ENCODE measurements around the gene SMIM29.

SMIM29 gene

DNA sequence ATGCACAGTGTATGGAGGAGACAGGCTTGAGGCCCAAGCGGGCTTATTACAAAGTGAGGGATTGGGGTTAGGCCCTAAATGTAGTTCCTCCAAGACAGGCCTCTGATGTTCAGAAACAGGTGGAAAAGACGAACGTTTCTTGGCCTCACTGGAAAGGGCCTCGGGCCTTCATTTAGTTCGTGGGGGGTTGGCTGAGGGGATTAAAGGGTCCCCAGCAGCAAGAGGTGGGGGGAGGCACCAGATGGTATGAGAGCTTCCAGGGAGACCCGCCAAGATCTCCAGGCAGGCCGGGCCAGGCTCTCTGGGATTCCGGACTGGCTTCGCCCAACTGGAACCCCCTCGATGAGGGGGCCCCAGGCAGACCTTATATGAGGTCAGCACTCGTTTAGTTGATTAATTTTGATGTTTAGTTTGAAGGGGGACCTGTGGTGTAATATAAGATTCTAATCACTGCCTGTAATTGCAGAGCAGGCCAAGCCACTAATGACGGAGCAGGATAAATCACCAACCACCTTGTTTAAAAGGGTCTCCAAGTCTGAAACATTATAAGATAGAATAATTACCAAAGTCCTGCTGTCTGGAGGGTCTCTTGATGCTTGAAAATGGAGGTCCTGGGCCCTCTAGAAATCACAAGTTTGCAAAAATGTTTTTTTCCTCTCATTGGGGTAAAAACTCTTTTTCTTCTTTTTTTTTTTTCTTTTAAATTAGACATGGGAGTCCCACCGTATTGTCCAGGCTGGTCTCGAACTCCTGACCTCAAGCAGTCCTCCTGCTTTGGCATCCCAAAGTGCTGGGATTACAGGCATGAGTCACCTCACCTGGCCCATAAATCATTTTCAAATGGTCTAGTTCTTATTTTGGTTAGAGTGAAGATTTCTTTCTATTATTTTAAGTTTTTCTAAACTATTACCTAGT lies 10.0 kb downstream of the SMIM29 start:
- no peak for DNase-seq (ENCODE audit: low spot score in 2 of 2)
- Mint-ChIP-seq H3K27ac (peak overlapping the region; percentile 89), H3K36me3 (peaks cover 73% of the 10 kb centered on the region), H3K4me3 (peak overlapping the region; percentile 75), H3K9me3 (no peaks in the 10 kb centered on the region), H3K4me1 (peaks cover 68% of the 10 kb centered on the region)
- ATAC-seq = no peak

GRCh38 chr6:34237722-34238584 lies 10.9 kb downstream of the SMIM29 start:
- peak overlapping the region; percentile 75 for H3K4me3 Mint-ChIP-seq
- peak; percentile 33 for ATAC-seq
- H3K36me3 Mint-ChIP-seq = peaks cover 64% of the 10 kb centered on the region
- peaks cover 60% of the 10 kb centered on the region for H3K4me1 Mint-ChIP-seq
- peak overlapping the region; percentile 89 for H3K27ac Mint-ChIP-seq
- H3K9me3 Mint-ChIP-seq = no peaks in the 10 kb centered on the region
- DNase-seq (ENCODE audit: low spot score in 2 of 2) = peak; percentile 56 to 85

DNA sequence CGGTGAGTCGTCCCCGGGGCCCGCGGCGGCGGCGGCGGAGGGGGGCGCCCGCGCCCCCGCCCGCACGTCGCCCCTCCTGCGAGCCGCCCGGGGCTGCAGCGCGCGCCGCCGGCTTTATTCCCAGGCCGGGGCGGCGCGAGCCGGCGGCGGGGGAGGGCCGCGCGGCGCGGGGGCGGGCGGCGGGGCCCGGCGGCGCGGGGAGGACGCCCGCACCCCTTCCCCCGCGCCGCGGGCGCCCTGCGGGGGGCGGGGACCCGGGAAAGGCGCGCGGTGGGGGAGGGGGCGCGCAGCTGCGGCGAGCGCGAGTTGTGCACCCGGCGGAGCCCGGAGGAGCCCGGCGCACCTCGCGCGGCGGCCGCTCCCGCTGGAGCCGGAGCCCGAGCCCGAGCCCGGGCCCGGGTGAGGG lies 11.5 kb downstream of the SMIM29 start:
- no peak for ATAC-seq

DNA sequence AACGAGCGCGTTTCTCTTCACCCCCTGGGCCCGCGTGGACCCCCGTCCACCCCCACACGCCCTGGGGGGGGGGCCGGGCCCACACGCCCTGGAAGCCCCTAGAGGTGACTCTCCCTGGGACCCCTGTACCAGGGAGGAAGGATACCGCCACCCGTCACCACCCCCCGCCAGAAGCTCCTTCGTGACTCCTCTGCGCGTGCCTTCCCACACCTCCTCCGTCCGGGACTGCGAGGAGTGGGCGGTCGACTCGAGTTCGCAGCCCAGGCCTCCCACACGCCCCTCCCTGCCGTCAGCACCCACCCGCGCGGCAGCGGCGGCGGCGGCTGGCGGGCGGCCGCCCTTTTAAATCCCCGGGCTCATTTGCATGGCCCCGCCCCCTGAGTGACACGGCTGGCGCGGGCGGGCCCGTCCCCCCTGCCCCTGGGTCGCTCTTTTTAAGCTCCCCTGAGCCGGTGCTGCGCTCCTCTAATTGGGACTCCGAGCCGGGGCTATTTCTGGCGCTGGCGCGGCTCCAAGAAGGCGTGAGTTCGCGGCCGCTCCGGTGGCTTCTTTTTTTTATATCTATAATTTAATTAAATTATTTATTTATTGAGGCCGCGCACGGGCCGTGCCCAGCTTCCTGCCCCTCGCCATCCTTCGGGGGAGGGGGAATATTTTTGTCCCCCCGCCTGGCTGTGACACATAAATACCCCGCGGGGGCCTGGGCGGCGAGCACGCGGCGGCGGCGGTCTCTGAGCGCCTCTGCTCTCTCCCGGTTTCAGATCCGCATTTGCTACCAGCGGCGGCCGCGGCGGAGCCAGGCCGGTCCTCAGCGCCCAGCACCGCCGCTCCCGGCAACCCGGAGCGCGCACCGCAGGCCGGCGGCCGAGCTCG lies 12.1 kb downstream of the SMIM29 start, which contains the start of gene HMGA1:
TSS of gene HMGA1 (plus strand) at position 431 of the 873 bp plus-strand sequence. CDS start 3,908 bp downstream, outside the sequence.
- Mint-ChIP-seq H3K36me3 (peaks cover 52% of the 10 kb centered on the region), H3K4me3 (peak within 1 kb of the TSS; percentile 81), H3K4me1 (peaks cover 48% of the 10 kb centered on the region), H3K9me3 (no peaks in the 10 kb centered on the region), H3K27ac (peak within 1 kb of the TSS; percentile 91)
- ATAC-seq (peak; percentile 80), DNase-seq (ENCODE audit: low spot score in 2 of 2) (peak; percentile 72 to 88)

More for the DNA sequence above, 11.5 kb downstream of the SMIM29 start:
- H3K4me3 Mint-ChIP-seq = peak overlapping the region; percentile 81
- H3K27ac Mint-ChIP-seq = no peak overlapping the region
- H3K36me3 Mint-ChIP-seq = peaks cover 58% of the 10 kb centered on the region
- no peak for DNase-seq (ENCODE audit: low spot score in 2 of 2)
- peaks cover 54% of the 10 kb centered on the region for H3K4me1 Mint-ChIP-seq
- H3K9me3 Mint-ChIP-seq = no peaks in the 10 kb centered on the region

DNA sequence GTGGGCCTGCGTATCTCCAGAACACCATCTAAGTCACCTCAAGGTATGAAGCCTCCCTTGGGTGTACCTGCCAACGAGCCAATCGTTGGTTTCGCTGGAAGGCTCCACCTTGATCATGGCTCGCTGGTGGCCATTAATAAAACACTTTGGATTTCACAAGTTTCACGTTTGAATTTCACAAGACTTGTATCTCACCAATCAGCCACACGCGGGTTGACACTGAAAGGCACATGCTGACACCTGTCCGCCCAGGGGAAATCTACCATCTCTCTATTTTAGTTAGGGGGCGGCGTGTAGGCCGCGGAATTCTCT lies 12.7 kb downstream of the SMIM29 start:
- no peak for DNase-seq (ENCODE audit: low spot score in 2 of 2)
- ATAC-seq = peak; percentile 31
- Mint-ChIP-seq H3K36me3 (peaks cover 46% of the 10 kb centered on the region), H3K27ac (peak overlapping the region; percentile 91), H3K9me3 (no peaks in the 10 kb centered on the region), H3K4me1 (peaks cover 42% of the 10 kb centered on the region), H3K4me3 (peak overlapping the region; percentile 81)

DNA sequence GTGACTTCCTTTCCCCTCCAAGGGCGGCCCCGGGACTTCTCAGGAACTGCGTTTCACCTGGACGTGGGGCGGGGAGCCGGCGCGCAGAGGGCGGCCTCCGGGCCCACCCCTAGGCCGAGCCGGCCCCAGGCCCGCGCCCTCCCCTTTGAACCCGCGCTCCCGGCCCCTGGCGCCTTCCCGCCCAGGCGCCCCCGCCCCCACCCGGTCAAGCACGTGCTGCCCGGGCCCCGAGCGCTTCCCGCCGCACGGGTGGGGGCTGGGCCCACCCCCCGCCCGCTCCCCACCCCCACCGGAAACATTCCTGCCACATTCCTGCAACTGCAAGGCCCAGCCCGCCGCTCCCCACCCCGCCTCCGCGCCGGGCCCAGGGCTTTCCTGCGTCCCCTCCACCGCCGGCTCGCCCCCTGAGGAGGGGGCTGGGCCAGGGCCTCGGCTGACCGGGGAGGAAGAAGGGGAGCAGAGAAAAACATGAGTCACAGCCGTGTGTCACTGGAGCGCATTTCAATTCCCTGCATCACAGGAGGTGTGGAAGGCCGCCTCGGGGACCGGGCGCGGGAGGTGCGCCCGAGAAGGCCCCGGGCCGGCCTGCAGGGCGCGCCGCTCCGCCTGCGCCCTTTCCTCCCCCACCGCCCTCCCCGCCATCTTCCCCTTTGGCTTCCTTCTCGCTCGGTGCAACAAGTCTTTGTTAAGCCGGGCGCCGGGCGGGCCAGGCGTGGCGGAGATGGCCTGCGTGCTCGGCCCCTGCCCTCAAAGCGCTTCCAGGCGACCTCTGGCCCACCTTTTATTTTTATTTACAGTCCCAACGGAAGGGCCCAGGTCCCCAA lies 13.3 kb downstream of the SMIM29 start:
- no peaks in the 10 kb centered on the region for H3K9me3 Mint-ChIP-seq
- peak overlapping the region; percentile 91 for H3K27ac Mint-ChIP-seq
- H3K4me1 Mint-ChIP-seq = peaks cover 40% of the 10 kb centered on the region
- ATAC-seq (peak; percentile 69), DNase-seq (ENCODE audit: low spot score in 2 of 2) (peak; percentile 50 to 75)
- peak overlapping the region; percentile 81 for H3K4me3 Mint-ChIP-seq
- H3K36me3 Mint-ChIP-seq = peaks cover 40% of the 10 kb centered on the region

- peaks cover 33% of the 10 kb centered on the region for H3K36me3 Mint-ChIP-seq
- no peak for ATAC-seq
Measured at GRCh38 chr6:34234667-34235306, 14.0 kb downstream of the SMIM29 start.

GRCh38 chr6:34233867-34234266 lies 14.9 kb downstream of the SMIM29 start:
- DNase-seq (ENCODE audit: low spot score in 2 of 2) (no peak), ATAC-seq (no peak)
- peak overlapping the region; percentile 20 for H3K4me3 Mint-ChIP-seq
- H3K27ac Mint-ChIP-seq = no peak overlapping the region
- H3K4me1 Mint-ChIP-seq = peaks cover 25% of the 10 kb centered on the region
- no peaks in the 10 kb centered on the region for H3K9me3 Mint-ChIP-seq
- H3K36me3 Mint-ChIP-seq = peaks cover 24% of the 10 kb centered on the region

More at GRCh38 chr6:34234667-34235306, 14.0 kb downstream of the SMIM29 start:
- no peak for DNase-seq (ENCODE audit: low spot score in 2 of 2)
- H3K4me1 Mint-ChIP-seq = peaks cover 33% of the 10 kb centered on the region
- peak overlapping the region; percentile 20 for H3K4me3 Mint-ChIP-seq
- no peaks in the 10 kb centered on the region for H3K9me3 Mint-ChIP-seq
- no peak overlapping the region for H3K27ac Mint-ChIP-seq

DNA sequence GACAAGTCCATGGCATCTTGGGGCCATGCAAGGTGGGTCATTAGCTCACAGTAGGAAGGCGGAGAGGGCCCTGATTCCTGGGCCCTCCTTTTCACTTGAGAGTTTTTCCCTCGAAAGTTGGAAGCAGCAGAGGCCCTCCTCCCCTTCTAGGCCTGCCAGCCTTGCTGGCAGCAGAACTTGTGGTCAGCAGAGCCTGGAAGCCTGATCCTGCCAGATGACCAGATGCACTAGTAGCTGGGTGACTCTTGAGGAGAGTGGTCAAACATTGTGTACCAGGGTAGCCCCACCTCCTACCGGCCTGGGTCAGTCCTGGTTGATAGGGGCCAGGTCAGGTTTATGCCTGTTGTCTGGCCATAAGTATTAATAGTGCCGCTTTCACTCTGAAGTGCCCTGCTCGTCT lies 15.9 kb downstream of the SMIM29 start:
- H3K4me1 Mint-ChIP-seq = peaks cover 16% of the 10 kb centered on the region
- DNase-seq (ENCODE audit: low spot score in 2 of 2) (no peak), ATAC-seq (no peak)
- no peaks in the 10 kb centered on the region for H3K9me3 Mint-ChIP-seq
- H3K4me3 Mint-ChIP-seq = no peak overlapping the region
- no peak overlapping the region for H3K27ac Mint-ChIP-seq
- peaks cover 15% of the 10 kb centered on the region for H3K36me3 Mint-ChIP-seq

DNA sequence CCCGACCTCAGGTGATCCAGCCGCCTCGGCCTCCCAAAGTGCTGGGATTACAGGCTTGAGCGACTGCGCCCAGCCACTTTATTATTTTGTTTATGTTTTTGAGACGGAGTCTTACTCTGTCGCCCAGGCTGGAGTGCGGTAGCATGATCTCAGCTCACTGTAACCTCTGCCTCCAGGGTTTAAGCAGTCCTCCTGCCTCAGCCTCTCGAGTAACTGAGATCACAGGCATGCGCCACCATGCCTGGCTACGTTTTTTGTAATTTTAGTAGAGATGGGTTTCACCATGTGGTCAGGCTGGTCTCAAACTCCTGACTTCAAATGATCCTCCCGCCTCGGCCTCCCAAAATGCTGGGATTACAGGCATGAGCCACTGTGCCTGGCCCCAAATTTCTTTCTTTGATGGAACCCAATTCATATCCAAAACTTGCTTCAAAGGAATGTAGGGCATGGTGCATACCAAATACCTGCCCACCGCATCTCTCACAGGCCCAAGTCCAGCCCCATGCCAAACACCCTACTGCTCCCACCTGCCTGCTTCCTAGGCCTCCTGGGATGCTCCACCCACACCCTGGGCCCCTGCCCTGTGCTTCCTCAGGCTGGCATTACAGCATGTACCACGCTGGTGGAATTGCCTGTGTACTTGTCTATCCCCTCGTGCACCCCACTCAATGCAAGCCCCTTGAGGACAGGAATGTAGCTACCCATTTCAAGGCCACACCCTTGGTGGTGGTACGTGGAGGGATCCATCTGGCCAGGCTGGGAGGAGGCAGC lies 17.1 kb downstream of the SMIM29 start:
- no peak overlapping the region for H3K4me3 Mint-ChIP-seq
- no peak for ATAC-seq
- peaks cover 16% of the 10 kb centered on the region for H3K4me1 Mint-ChIP-seq
- H3K36me3 Mint-ChIP-seq = peaks cover 10% of the 10 kb centered on the region
- H3K27ac Mint-ChIP-seq = no peak overlapping the region
- DNase-seq (ENCODE audit: low spot score in 2 of 2) = no peak
- H3K9me3 Mint-ChIP-seq = no peaks in the 10 kb centered on the region

DNA sequence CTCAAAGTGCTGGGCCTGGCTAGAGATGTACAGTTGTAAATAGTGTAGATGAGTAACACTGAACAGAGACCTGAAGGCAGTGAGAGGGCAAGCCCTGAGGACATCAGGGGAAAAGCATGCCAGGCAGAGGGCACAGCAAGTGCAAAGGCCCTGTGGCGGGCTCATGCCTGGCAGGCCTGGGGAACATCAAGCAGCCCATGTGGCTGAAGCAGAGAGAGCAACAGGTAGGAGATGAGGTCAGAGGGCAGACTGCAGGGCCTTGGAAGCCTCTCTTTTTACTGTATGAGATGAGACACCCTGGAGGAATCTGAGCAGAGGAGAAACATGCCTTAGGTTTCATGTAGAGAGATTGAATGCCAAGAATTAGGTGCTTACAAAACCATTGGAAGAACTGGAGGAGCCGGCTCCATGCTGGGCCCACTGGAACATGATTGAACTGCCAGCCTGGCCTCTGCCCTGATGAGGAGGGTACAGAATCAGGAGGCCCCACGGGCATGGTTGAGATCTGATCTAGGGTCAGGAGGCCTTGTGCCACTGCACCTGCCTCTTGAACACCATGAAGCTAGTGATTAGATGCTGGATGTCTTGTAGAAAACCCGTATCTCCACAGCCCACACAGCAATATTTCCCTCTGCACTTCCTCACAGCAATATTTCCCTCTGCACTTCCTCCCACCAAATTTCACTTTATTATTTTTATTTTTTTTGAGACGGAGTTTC lies 18.0 kb downstream of the SMIM29 start:
- Mint-ChIP-seq H3K4me1 (peaks cover 11% of the 10 kb centered on the region), H3K4me3 (no peak overlapping the region), H3K27ac (peak overlapping the region; percentile 63), H3K36me3 (peaks cover under 1% of the 10 kb centered on the region), H3K9me3 (no peaks in the 10 kb centered on the region)
- DNase-seq (ENCODE audit: low spot score in 2 of 2) (no peak), ATAC-seq (no peak)

DNA sequence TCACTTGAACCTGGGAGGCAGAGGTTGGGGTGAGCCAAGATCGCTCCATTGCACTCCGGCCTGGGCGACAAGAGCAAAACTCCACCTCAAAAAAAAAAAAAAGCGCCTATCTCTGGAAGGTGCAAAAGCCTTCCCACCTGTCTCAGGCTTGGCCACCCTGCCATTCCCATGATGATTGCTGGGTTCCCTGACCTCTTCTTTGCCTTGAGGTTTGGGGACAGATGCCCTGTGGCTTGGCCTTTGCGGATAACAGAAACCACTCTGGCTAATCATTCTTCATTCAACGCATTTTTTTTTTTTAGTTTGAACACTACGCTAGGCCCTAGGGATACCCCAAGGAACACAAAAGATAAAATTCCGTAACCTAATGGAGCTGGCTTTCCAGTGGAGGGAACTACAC lies 18.9 kb downstream of the SMIM29 start:
- H3K27ac Mint-ChIP-seq = no peak overlapping the region
- no peaks in the 10 kb centered on the region for H3K9me3 Mint-ChIP-seq
- H3K36me3 Mint-ChIP-seq = no peaks in the 10 kb centered on the region
- H3K4me3 Mint-ChIP-seq = no peak overlapping the region
- ATAC-seq = no peak
- peaks cover 8% of the 10 kb centered on the region for H3K4me1 Mint-ChIP-seq
- DNase-seq (ENCODE audit: low spot score in 2 of 2) = no peak

Data from stimulated activated effector memory CD8-positive, alpha-beta T cell treated with anti-CD3 and anti-CD28 coated beads, Interleukin-12 subunit alpha, Interleukin-12 subunit beta, amount 100 ng/mL, for 72 hours (primary cell).